Measurements from ENCODE around the gene MEIS2. TPM values are rescaled to one million over a fixed set of nuclear protein-coding genes. Genes with fewer than 3 reads are reported as not detected.

The MEIS2 gene
- total RNA-seq, 2 donors from 2014 or later: 7.1 to 9.7 TPM

GRCh38 chr15:37106490-37107001, 6.2 kb upstream of the MEIS2 start:
- H3K27ac ChIP-seq (ENCODE audit: low read depth, low read length): peak overlapping the region; percentile 41
- H3K36me3 Mint-ChIP-seq (ENCODE audit: low read depth): no peaks in the 10 kb centered on the region
- no peak overlapping the region for H3K9ac ChIP-seq (ENCODE audit: extremely low read depth, low read length, poor library complexity, severe bottlenecking)
- H3K27me3 Mint-ChIP-seq (ENCODE audit: insufficient read depth): peaks cover 91% of the 10 kb centered on the region
- peaks cover 4% of the 10 kb centered on the region for H3K4me1 ChIP-seq (ENCODE audit: control insufficient read depth, insufficient read depth, low read length)
- H3K4me3 ChIP-seq (ENCODE audit: low read length): peak overlapping the region; percentile 76
- DNase-seq: peak; percentile 86
- H3K4me1 Mint-ChIP-seq: peaks cover 64% of the 10 kb centered on the region
- TF ChIP-seq CTCF (conservative IDR thresholded peaks at IDR 0.05): peak; percentile 90
- peaks cover 84% of the 10 kb centered on the region for H3K27me3 ChIP-seq (ENCODE audit: control insufficient read depth, insufficient read depth, low read length, poor library complexity, severe bottlenecking)
- H3K9me3 ChIP-seq (ENCODE audit: control insufficient read depth, low read length): no peaks in the 10 kb centered on the region
- no peaks in the 10 kb centered on the region for H3K36me3 ChIP-seq (ENCODE audit: control insufficient read depth, insufficient read depth, low read length)
- H3K27ac Mint-ChIP-seq: no peak overlapping the region
- no peaks in the 10 kb centered on the region for H3K9me3 Mint-ChIP-seq
- peak overlapping the region; percentile 45 for H3K4me3 Mint-ChIP-seq
- 0% methylated on average over 19 to 23 of the region's 23 CpGs for WGBS, 2 experiments (ENCODE audit: insufficient coverage in 1 of 2, insufficient read length in 1 of 2)

GRCh38 chr15:37105889-37106288, 5.5 kb upstream of the MEIS2 start:
- no peak for TF ChIP-seq CTCF (conservative IDR thresholded peaks at IDR 0.05)
- Mint-ChIP-seq H3K36me3 (ENCODE audit: low read depth) (no peaks in the 10 kb centered on the region), H3K9me3 (no peaks in the 10 kb centered on the region), H3K27ac (no peak overlapping the region), H3K4me1 (peaks cover 58% of the 10 kb centered on the region), H3K4me3 (no peak overlapping the region), H3K27me3 (ENCODE audit: insufficient read depth) (peaks cover 87% of the 10 kb centered on the region)
- Histone ChIP-seq H3K27me3 (ENCODE audit: control insufficient read depth, insufficient read depth, low read length, poor library complexity, severe bottlenecking) (peaks cover 78% of the 10 kb centered on the region), H3K9ac (ENCODE audit: extremely low read depth, low read length, poor library complexity, severe bottlenecking) (no peak overlapping the region), H3K4me1 (ENCODE audit: control insufficient read depth, insufficient read depth, low read length) (peaks cover 4% of the 10 kb centered on the region), H3K27ac (ENCODE audit: low read depth, low read length) (no peak overlapping the region), H3K36me3 (ENCODE audit: control insufficient read depth, insufficient read depth, low read length) (no peaks in the 10 kb centered on the region), H3K4me3 (ENCODE audit: low read length) (no peak overlapping the region), H3K9me3 (ENCODE audit: control insufficient read depth, low read length) (no peaks in the 10 kb centered on the region)
- DNase-seq: no peak
- 23% methylated on average over 5 of the region's 5 CpGs; no CpG with 5 or more reads in 1 of the 2 experiments for WGBS, 2 experiments (ENCODE audit: insufficient coverage in 1 of 2, insufficient read length in 1 of 2)

GRCh38 chr15:37105029-37105428, 4.7 kb upstream of the MEIS2 start:
- peaks cover 4% of the 10 kb centered on the region for H3K4me1 ChIP-seq (ENCODE audit: control insufficient read depth, insufficient read depth, low read length)
- WGBS, 2 experiments (ENCODE audit: insufficient coverage in 1 of 2, insufficient read length in 1 of 2): 16% methylated on average over 2 of the region's 2 CpGs; no CpG with 5 or more reads in 1 of the 2 experiments

More at GRCh38 chr15:37105029-37105428, 4.7 kb upstream of the MEIS2 start:
- peaks cover 69% of the 10 kb centered on the region for H3K27me3 ChIP-seq (ENCODE audit: control insufficient read depth, insufficient read depth, low read length, poor library complexity, severe bottlenecking)
- no peaks in the 10 kb centered on the region for H3K36me3 Mint-ChIP-seq (ENCODE audit: low read depth)
- H3K9ac ChIP-seq (ENCODE audit: extremely low read depth, low read length, poor library complexity, severe bottlenecking): no peak overlapping the region
- H3K4me3 ChIP-seq (ENCODE audit: low read length): peak overlapping the region; percentile 59
- H3K4me3 Mint-ChIP-seq: no peak overlapping the region
- no peaks in the 10 kb centered on the region for H3K9me3 ChIP-seq (ENCODE audit: control insufficient read depth, low read length)
- DNase-seq: no peak
- no peak overlapping the region for H3K27ac Mint-ChIP-seq
- H3K4me1 Mint-ChIP-seq: peaks cover 53% of the 10 kb centered on the region
- no peak for TF ChIP-seq CTCF (conservative IDR thresholded peaks at IDR 0.05)
- H3K27me3 Mint-ChIP-seq (ENCODE audit: insufficient read depth): peaks cover 83% of the 10 kb centered on the region
- H3K9me3 Mint-ChIP-seq: no peaks in the 10 kb centered on the region
- H3K36me3 ChIP-seq (ENCODE audit: control insufficient read depth, insufficient read depth, low read length): no peaks in the 10 kb centered on the region
- H3K27ac ChIP-seq (ENCODE audit: low read depth, low read length): no peak overlapping the region
